Upper lobe of left lung (tissue), 6 donors: Measurements from ENCODE around the gene BTBD9. TPM values are rescaled to one million over a fixed set of nuclear protein-coding genes. Genes with fewer than 3 reads are reported as not detected.

Source experiments
- ATAC-seq, 2 donors: fragments of 200-7000 bp; cut with Tn5 transposase; one replicate each; pipeline ENCODE4 v1.9.1; 2022; ENCODE audit warnings: mild to moderate bottlenecking in 2 of 2, moderate library complexity in 2 of 2; ENCODE audit not compliant: low FRiP score in 2 of 2
- DNase-seq, 2 donors: peaks; one replicate each; pipeline ENCODE4 v3.0.0-alpha.2; 2019 to 2020
- H3K27ac ChIP-seq, 4 donors: fragments of 200-600 bp; sonication (generic); one replicate each; pipeline ENCODE4 v1.5.1; 2016 to 2019
- H3K27me3 ChIP-seq, 4 donors: fragments of 200-600 bp; sonication (generic); one replicate each; pipeline ENCODE4 v1.5.1; 2017 to 2019
- H3K36me3 ChIP-seq, 4 donors: fragments of 200-600 bp; sonication (generic); one replicate each; pipeline ENCODE4 v1.5.1; 2016 to 2019
- H3K4me1 ChIP-seq, 4 donors: fragments of 200-600 bp; sonication (generic); one replicate each; pipeline ENCODE4 v1.5.1; 2018 to 2019
- H3K4me3 ChIP-seq, 4 donors: fragments of 200-600 bp; sonication (generic); one replicate each; pipeline ENCODE4 v1.5.1; 2017 to 2019; ENCODE audit warnings: mild to moderate bottlenecking in 2 of 4, moderate library complexity in 1 of 4
- H3K9me3 ChIP-seq, 4 donors: fragments of 200-600 bp; sonication (generic); one replicate each; pipeline ENCODE4 v1.5.1; 2018 to 2019
- EP300 ChIP-seq, 4 donors: sonication (generic); formaldehyde crosslinking; IDR thresholded peaks; one replicate each; pipeline ENCODE4 v1.5.1; 2017; ENCODE audit warnings: antibody characterized with exemption in 4 of 4, control low read depth in 2 of 4
- POLR2A ChIP-seq, 4 donors: fragments of 450-650 bp; IDR thresholded peaks; one replicate each; pipeline ENCODE4 v1.5.1; 2016 to 2017; ENCODE audit warnings: antibody characterized with exemption in 4 of 4, mild to moderate bottlenecking in 2 of 4
- POLR2AphosphoS5 ChIP-seq, 2 donors: sonication (generic); formaldehyde crosslinking; IDR thresholded peaks; one replicate each; pipeline ENCODE4 v1.5.1; 2017; ENCODE audit warnings: antibody characterized with exemption in 2 of 2
- WGBS, 2 donors: methylation state at CpG; one replicate each; pipeline ENCODE4 v1.1.5; 2017 to 2018; 5-methylcytosine and 5-hydroxymethylcytosine counted together
- total RNA-seq, 6 donors: library from RNA; depleted of rRNA in 4 of 6; stranded (reverse); fragments of >200 nt in 4 of 6; gene quantifications; one replicate each; pipeline versions ENCODE4 v1.1.0 to v1.2.1, GENCODE V29; 2016 to 2021
- TF ChIP-seq, protein P1 (sequence below), 6 experiments: fragments of 450-650 bp in 4 of 6; fragments of 200-600 bp in 2 of 6; sonication (generic) in 2 of 6; IDR thresholded peaks; one replicate each; pipeline ENCODE4 v1.5.1; 2016 to 2019; ENCODE audit warnings: antibody characterized with exemption in 6 of 6
- donor health status: DM: no; HTN: no; CAD: no; lungs with moderate emphysema.
- donor health status: DM: no; HTN: yes; CAD: no; lungs with severe emphysema.

The BTBD9 gene
- total RNA-seq, 6 donors from 2014 or later: 18.2 to 60.8 (median 44.9) TPM

GRCh38 chr6:38225766-38226165 is 414.0 kb downstream of the BTBD9 start:
- no peaks in the 10 kb centered on the region for H3K27me3 ChIP-seq
- no peak for DNase-seq
- 32 to 61% methylated on average over 2 of the region's 2 CpGs for WGBS, 2 donors
- no peaks in the 10 kb centered on the region for H3K4me1 ChIP-seq
- ATAC-seq: no peak
- TF ChIP-seq POLR2AphosphoS5 (IDR thresholded peaks at IDR 0.05) (no peak), POLR2A (IDR thresholded peaks at IDR 0.05) (no peak), EP300 (IDR thresholded peaks at IDR 0.05) (no peak)
- TF ChIP-seq, protein P1, sequence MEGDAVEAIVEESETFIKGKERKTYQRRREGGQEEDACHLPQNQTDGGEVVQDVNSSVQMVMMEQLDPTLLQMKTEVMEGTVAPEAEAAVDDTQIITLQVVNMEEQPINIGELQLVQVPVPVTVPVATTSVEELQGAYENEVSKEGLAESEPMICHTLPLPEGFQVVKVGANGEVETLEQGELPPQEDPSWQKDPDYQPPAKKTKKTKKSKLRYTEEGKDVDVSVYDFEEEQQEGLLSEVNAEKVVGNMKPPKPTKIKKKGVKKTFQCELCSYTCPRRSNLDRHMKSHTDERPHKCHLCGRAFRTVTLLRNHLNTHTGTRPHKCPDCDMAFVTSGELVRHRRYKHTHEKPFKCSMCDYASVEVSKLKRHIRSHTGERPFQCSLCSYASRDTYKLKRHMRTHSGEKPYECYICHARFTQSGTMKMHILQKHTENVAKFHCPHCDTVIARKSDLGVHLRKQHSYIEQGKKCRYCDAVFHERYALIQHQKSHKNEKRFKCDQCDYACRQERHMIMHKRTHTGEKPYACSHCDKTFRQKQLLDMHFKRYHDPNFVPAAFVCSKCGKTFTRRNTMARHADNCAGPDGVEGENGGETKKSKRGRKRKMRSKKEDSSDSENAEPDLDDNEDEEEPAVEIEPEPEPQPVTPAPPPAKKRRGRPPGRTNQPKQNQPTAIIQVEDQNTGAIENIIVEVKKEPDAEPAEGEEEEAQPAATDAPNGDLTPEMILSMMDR (IDR thresholded peaks at IDR 0.05): no peak
- H3K36me3 ChIP-seq: no peaks in the 10 kb centered on the region
- H3K4me3 ChIP-seq: no peak overlapping the region
- H3K9me3 ChIP-seq: no peaks in the 10 kb centered on the region
- no peak overlapping the region for H3K27ac ChIP-seq

GRCh38 chr6:38221251-38221650 is 418.5 kb downstream of the BTBD9 start:
- 93 to 96% methylated on average over 4 of the region's 4 CpGs for WGBS, 2 donors
- H3K27me3 ChIP-seq: no peaks in the 10 kb centered on the region
- no peaks in the 10 kb centered on the region for H3K36me3 ChIP-seq
- no peak for TF ChIP-seq EP300 (IDR thresholded peaks at IDR 0.05)
- TF ChIP-seq POLR2A (IDR thresholded peaks at IDR 0.05): no peak
- no peaks in the 10 kb centered on the region for H3K4me1 ChIP-seq
- no peak for DNase-seq
- ATAC-seq: no peak
- H3K27ac ChIP-seq: no peak overlapping the region
- H3K4me3 ChIP-seq: no peak overlapping the region
- H3K9me3 ChIP-seq: no peaks in the 10 kb centered on the region

- Histone ChIP-seq H3K4me3 (no peak overlapping the region), H3K4me1 (no peaks in the 10 kb centered on the region), H3K27me3 (no peaks in the 10 kb centered on the region), H3K27ac (no peak overlapping the region), H3K9me3 (no peaks in the 10 kb centered on the region), H3K36me3 (no peaks in the 10 kb centered on the region)
- no peak for ATAC-seq
- WGBS, 2 donors: 95 to 96% methylated on average over 4 of the region's 4 CpGs
- DNase-seq: peak in 1 of 2 donors; percentile 30
- TF ChIP-seq POLR2A (IDR thresholded peaks at IDR 0.05): no peak
- TF ChIP-seq EP300 (IDR thresholded peaks at IDR 0.05): no peak
- TF ChIP-seq, protein P1 (IDR thresholded peaks at IDR 0.05): no peak
- no peak for TF ChIP-seq POLR2AphosphoS5 (IDR thresholded peaks at IDR 0.05)
These were observed 419.5 kb downstream of the BTBD9 start for GRCh38 chr6:38220069-38220723.

GRCh38 chr6:38218235-38218634 is 421.5 kb downstream of the BTBD9 start:
- 95 to 100% methylated on average over 1 of the region's 1 CpG for WGBS, 2 donors
- Histone ChIP-seq H3K36me3 (no peaks in the 10 kb centered on the region), H3K9me3 (no peaks in the 10 kb centered on the region), H3K4me1 (peaks cover 4 to 5% (median 5%) of the 10 kb centered on the region in 4 donors), H3K4me3 (no peak overlapping the region), H3K27me3 (no peaks in the 10 kb centered on the region), H3K27ac (no peak overlapping the region)
- no peak for TF ChIP-seq EP300 (IDR thresholded peaks at IDR 0.05)
- TF ChIP-seq POLR2AphosphoS5 (IDR thresholded peaks at IDR 0.05): no peak
- TF ChIP-seq POLR2A (IDR thresholded peaks at IDR 0.05): no peak
- TF ChIP-seq, protein P1 (IDR thresholded peaks at IDR 0.05): no peak
- DNase-seq (no peak), ATAC-seq (no peak)

DNA sequence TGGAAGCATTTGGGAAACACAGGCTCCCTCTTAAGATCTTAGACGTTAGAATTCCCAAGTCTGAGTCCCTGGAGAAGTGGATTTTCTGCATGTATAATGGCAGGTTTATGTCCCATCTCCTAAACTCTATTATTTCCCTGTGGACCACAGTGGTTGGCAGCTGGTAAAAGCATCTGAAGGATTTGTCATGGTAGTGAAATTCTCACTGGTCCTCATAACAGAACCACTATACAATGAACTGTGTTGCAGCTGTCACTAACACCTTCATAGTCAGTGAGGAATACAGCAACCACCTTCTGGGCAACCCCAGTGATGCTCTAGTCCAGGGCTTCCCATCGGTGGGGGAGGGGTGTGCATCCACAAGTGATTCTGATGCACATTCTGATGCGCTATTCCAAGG is 423.3 kb downstream of the BTBD9 start:
- no peak overlapping the region for H3K4me3 ChIP-seq
- WGBS, 2 donors: 90 to 91% methylated on average over 3 of the region's 3 CpGs
- H3K9me3 ChIP-seq: no peaks in the 10 kb centered on the region
- H3K27me3 ChIP-seq: no peaks in the 10 kb centered on the region
- peaks cover 11 to 18% (median 13%) of the 10 kb centered on the region in 4 donors for H3K4me1 ChIP-seq
- ATAC-seq: no peak
- no peak overlapping the region for H3K27ac ChIP-seq
- H3K36me3 ChIP-seq: no peaks in the 10 kb centered on the region
- DNase-seq: no peak
- TF ChIP-seq POLR2A (IDR thresholded peaks at IDR 0.05) (no peak), EP300 (IDR thresholded peaks at IDR 0.05) (no peak), POLR2AphosphoS5 (IDR thresholded peaks at IDR 0.05) (no peak)
- TF ChIP-seq, protein P1 (IDR thresholded peaks at IDR 0.05): no peak
